HUDEP-2 (cell line): ENCODE results near the gene KLHL18.
"Not testable (repeated sequence)": the region's sequence is repeated elsewhere in the genome, so short reads cannot be mapped to it uniquely, and the experiment has no call there.

Experiments used
- DNase-seq, 76 experiments: peaks; one replicate each; lab custom pipeline; 2025; ENCODE audit not compliant: unreplicated experiment in 76 of 76; lab: John Stamatoyannopoulos, UW

Gene KLHL18

GRCh38 chr3:47270526-47270925 is 12.2 kb upstream of the KLHL18 start:
- DNase-seq: no peak

GRCh38 chr3:47273564-47273963 is 9.2 kb upstream of the KLHL18 start:
- no peak for DNase-seq

GRCh38 chr3:47274652-47275051 is 8.1 kb upstream of the KLHL18 start:
- DNase-seq: no peak

GRCh38 chr3:47276558-47276957 is 6.2 kb upstream of the KLHL18 start:
- no peak for DNase-seq

- DNase-seq: no peak
Observed at GRCh38 chr3:47280519-47280918, 2.2 kb upstream of the KLHL18 start.

GRCh38 chr3:47283193-47283537 is 421 bp downstream of the KLHL18 start:
- peak in 8 of 76 experiments; percentile 16 to 33 (median 26) for DNase-seq

- DNase-seq: peak in 13 of 76 experiments; percentile 4 to 33 (median 19)
Observed at GRCh38 chr3:47283591-47284364, 1.0 kb downstream of the KLHL18 start.

- no peak for DNase-seq
Observed at GRCh38 chr3:47288966-47289910, 6.5 kb downstream of the KLHL18 start.

GRCh38 chr3:47291158-47291753 is 8.5 kb downstream of the KLHL18 start:
- peak in 4 of 76 experiments; percentile 7 to 26 (median 12) for DNase-seq

- not testable (repeated sequence) for DNase-seq
Observed at GRCh38 chr3:47291754-47292420, 9.1 kb downstream of the KLHL18 start.

- no peak for DNase-seq
Observed at GRCh38 chr3:47293822-47294221, 11.1 kb downstream of the KLHL18 start.

- DNase-seq: no peak
Observed at GRCh38 chr3:47294392-47294791, 11.6 kb downstream of the KLHL18 start.

- DNase-seq: no peak
Observed at GRCh38 chr3:47295322-47295721, 12.6 kb downstream of the KLHL18 start.

GRCh38 chr3:47295976-47296375 is 13.2 kb downstream of the KLHL18 start:
- DNase-seq: no peak

- no peak for DNase-seq
Observed at GRCh38 chr3:47296562-47297302, 14.0 kb downstream of the KLHL18 start.

GRCh38 chr3:47298439-47298838 is 15.7 kb downstream of the KLHL18 start:
- DNase-seq: peak in 32 of 76 experiments; percentile 6 to 62 (median 26)

GRCh38 chr3:47299381-47300318 is 16.9 kb downstream of the KLHL18 start:
- no peak for DNase-seq

GRCh38 chr3:47301456-47301855 is 18.7 kb downstream of the KLHL18 start:
- no peak for DNase-seq

- no peak for DNase-seq
Observed at GRCh38 chr3:47306022-47306421, 23.3 kb downstream of the KLHL18 start.
